Hepatocyte (in vitro differentiated cells): ENCODE data around the gene FGF2. TPM values are rescaled to one million over a fixed set of nuclear protein-coding genes. Genes with fewer than 3 reads are reported as not detected.
A peak's percentile ranks its signal among the peaks of the same experiment; 100 is the strongest.

ENCODE experiments used
- DNase-seq: peaks from one replicate; pipeline ENCODE4 v3.0.0-alpha.2; 2016; ENCODE audit warnings: low spot score
- H2AFZ ChIP-seq: fragments of 200-600 bp; sonication (generic); 2 replicates; pipeline ENCODE4 v1.6.0; 2016; ENCODE audit warnings: antibody characterized with exemption, mild to moderate bottlenecking
- H3K27ac ChIP-seq: fragments of 200-600 bp; sonication (generic); 2 replicates; pipeline ENCODE4 v1.5.1; 2016; ENCODE audit warnings: mild to moderate bottlenecking
- H3K27me3 ChIP-seq: fragments of 200-600 bp; sonication (generic); 2 replicates; pipeline ENCODE4 v1.6.1; 2016
- H3K36me3 ChIP-seq: fragments of 200-600 bp; sonication (generic); replicated peaks from 2 replicates; pipeline ENCODE4 v1.5.1; 2016; ENCODE audit warnings: low read depth; ENCODE audit not compliant: insufficient read depth
- H3K4me1 ChIP-seq: fragments of 200-600 bp; sonication (generic); 2 replicates; pipeline ENCODE4 v1.5.1; 2016; ENCODE audit warnings: mild to moderate bottlenecking, moderate library complexity; ENCODE audit not compliant: insufficient read depth
- H3K4me2 ChIP-seq: fragments of 200-600 bp; sonication (generic); 2 replicates; pipeline ENCODE4 v1.6.0; 2016
- H3K4me3 ChIP-seq: fragments of 200-600 bp; sonication (generic); 2 replicates; pipeline ENCODE4 v1.5.1; 2016; ENCODE audit warnings: mild to moderate bottlenecking
- H3K79me2 ChIP-seq: fragments of 200-600 bp; sonication (generic); 2 replicates; pipeline ENCODE4 v1.6.0; 2017; ENCODE audit warnings: mild to moderate bottlenecking
- H3K9me2 ChIP-seq: fragments of 200-600 bp; sonication (generic); replicated peaks from 2 replicates; pipeline ENCODE4 v1.6.0; 2017; ENCODE audit warnings: mild to moderate bottlenecking; ENCODE audit not compliant: insufficient read depth
- H3K9me3 ChIP-seq: fragments of 200-600 bp; sonication (generic); 2 replicates; pipeline ENCODE4 v1.5.1; 2016; ENCODE audit warnings: low read depth, mild to moderate bottlenecking
- H4K20me1 ChIP-seq: fragments of 200-600 bp; sonication (generic); 2 replicates; pipeline ENCODE4 v1.6.0; 2016; ENCODE audit warnings: mild to moderate bottlenecking; ENCODE audit not compliant: insufficient read depth, poor library complexity, severe bottlenecking
- EZH2 ChIP-seq: fragments of 200-600 bp; sonication (generic); IDR thresholded peaks from 2 replicates; pipeline ENCODE4 v1.6.1; 2016; ENCODE audit warnings: antibody characterized with exemption, mild to moderate bottlenecking, borderline replicate concordance
- EZH2phosphoT487 ChIP-seq: fragments of 200-600 bp; sonication (generic); IDR thresholded peaks from one replicate; pipeline ENCODE4 v1.6.1; 2018; ENCODE audit warnings: antibody characterized with exemption, mild to moderate bottlenecking, low read depth, moderate library complexity; ENCODE audit not compliant: unreplicated experiment, severe bottlenecking
- WGBS: methylation state at CpG from one replicate; pipeline ENCODE4 v1.1.6; 2016; ENCODE audit warnings: low lambda C conversion rate; ENCODE audit errors: missing lambda C conversion rate; 5-methylcytosine and 5-hydroxymethylcytosine counted together
- polyA plus RNA-seq: library from polyadenylated mRNA; unstranded; fragments of >200 nt; fragmentation: Nextera tagmentation; extraction: Ambion mirVana; gene quantifications from 2 replicates; pipeline ENCODE4 v1.2.1, GENCODE V29; 2016
- total RNA-seq: library from RNA; depleted of rRNA; stranded (reverse); fragments of >200 nt; gene quantifications from 2 replicates; pipeline ENCODE4 v1.2.3, GENCODE V29; 2014
- TF ChIP-seq, protein P1 (sequence below): fragments of 200-600 bp; sonication (generic); IDR thresholded peaks from 2 replicates; pipeline ENCODE4 v1.5.1; 2016; ENCODE audit warnings: antibody characterized with exemption, mild to moderate bottlenecking; ENCODE audit not compliant: poor library complexity

FGF2 gene
- total and polyA plus RNA-seq, 2 experiments from 2014 or later: 3.9 to 9.7 TPM

DNA sequence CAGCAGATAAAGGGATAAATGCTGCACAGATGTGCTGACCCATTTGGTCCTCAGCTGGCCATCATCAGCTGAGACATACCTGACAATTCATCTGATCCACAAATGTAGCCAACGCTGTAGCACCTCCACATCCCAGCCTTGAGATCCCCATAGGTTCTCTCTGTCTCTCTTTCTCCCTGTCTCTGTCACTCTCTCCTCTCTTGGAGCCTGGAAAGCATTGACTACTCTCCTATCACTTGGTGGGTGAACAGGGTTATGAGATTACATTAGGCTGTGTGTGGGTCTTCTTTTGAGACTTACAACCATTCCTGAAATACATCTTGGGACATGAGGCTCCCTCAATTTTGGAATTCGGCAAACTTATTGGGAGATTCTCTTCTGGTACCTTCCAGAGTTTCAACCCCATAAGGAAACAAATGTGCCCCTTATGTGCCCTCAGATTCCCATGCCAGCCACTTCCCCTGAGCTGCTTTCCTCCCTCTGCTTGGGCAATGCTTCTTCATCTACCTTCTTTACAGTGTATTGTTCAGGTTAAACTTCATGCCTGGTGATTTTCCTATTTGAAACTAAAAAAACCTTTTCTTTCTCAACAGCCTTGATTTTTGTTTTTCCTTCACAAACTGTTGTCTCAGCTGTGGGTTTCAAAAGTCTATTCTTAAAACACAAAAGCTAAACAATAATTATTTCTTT, 29.1 kb upstream of the FGF2 start:
- no peak for TF ChIP-seq EZH2phosphoT487
- Histone ChIP-seq H3K79me2 (no peaks in the 10 kb centered on the region), H3K4me1 (peaks cover 3% of the 10 kb centered on the region), H3K4me2 (peak overlapping the region; percentile 68), H2AFZ (peak overlapping the region; percentile 60), H3K9me2 (no peaks in the 10 kb centered on the region), H3K27ac (peak overlapping the region; percentile 85), H3K4me3 (no peak overlapping the region), H3K36me3 (no peaks in the 10 kb centered on the region), H3K9me3 (no peaks in the 10 kb centered on the region), H3K27me3 (no peaks in the 10 kb centered on the region), H4K20me1 (no peaks in the 10 kb centered on the region)
- no peak for DNase-seq
- 95% methylated on average over 2 of the region's 2 CpGs for WGBS

- peak overlapping the region; percentile 85 for H3K27ac ChIP-seq
- peak overlapping the region; percentile 68 for H3K4me2 ChIP-seq
- H3K4me3 ChIP-seq: no peak overlapping the region
- WGBS: 42% methylated on average over 5 of the region's 5 CpGs
- H3K27me3 ChIP-seq: no peaks in the 10 kb centered on the region
- H4K20me1 ChIP-seq: no peaks in the 10 kb centered on the region
- peak; percentile 71 for DNase-seq
- peaks cover 3% of the 10 kb centered on the region for H3K4me1 ChIP-seq
- H3K9me2 ChIP-seq: no peaks in the 10 kb centered on the region
- no peaks in the 10 kb centered on the region for H3K79me2 ChIP-seq
- peak overlapping the region; percentile 60 for H2AFZ ChIP-seq
- TF ChIP-seq, protein P1, sequence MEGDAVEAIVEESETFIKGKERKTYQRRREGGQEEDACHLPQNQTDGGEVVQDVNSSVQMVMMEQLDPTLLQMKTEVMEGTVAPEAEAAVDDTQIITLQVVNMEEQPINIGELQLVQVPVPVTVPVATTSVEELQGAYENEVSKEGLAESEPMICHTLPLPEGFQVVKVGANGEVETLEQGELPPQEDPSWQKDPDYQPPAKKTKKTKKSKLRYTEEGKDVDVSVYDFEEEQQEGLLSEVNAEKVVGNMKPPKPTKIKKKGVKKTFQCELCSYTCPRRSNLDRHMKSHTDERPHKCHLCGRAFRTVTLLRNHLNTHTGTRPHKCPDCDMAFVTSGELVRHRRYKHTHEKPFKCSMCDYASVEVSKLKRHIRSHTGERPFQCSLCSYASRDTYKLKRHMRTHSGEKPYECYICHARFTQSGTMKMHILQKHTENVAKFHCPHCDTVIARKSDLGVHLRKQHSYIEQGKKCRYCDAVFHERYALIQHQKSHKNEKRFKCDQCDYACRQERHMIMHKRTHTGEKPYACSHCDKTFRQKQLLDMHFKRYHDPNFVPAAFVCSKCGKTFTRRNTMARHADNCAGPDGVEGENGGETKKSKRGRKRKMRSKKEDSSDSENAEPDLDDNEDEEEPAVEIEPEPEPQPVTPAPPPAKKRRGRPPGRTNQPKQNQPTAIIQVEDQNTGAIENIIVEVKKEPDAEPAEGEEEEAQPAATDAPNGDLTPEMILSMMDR: no peak
- TF ChIP-seq EZH2phosphoT487: no peak
- no peak for TF ChIP-seq EZH2
- H3K9me3 ChIP-seq: no peaks in the 10 kb centered on the region
- no peaks in the 10 kb centered on the region for H3K36me3 ChIP-seq
Measured at GRCh38 chr4:122798101-122798500, 28.5 kb upstream of the FGF2 start.

- H3K79me2 ChIP-seq: no peaks in the 10 kb centered on the region
- H3K9me3 ChIP-seq: no peaks in the 10 kb centered on the region
- H2AFZ ChIP-seq: no peak overlapping the region
- H3K4me1 ChIP-seq: peaks cover 3% of the 10 kb centered on the region
- no peaks in the 10 kb centered on the region for H3K27me3 ChIP-seq
- H3K4me2 ChIP-seq: no peak overlapping the region
- peak overlapping the region; percentile 85 for H3K27ac ChIP-seq
- H4K20me1 ChIP-seq: no peaks in the 10 kb centered on the region
- no peak overlapping the region for H3K4me3 ChIP-seq
- 95% methylated on average over 2 of the region's 2 CpGs for WGBS
- no peaks in the 10 kb centered on the region for H3K36me3 ChIP-seq
- no peaks in the 10 kb centered on the region for H3K9me2 ChIP-seq
- no peak for DNase-seq
- TF ChIP-seq EZH2phosphoT487 (no peak), EZH2 (no peak)
- TF ChIP-seq, protein P1: no peak
Measured at GRCh38 chr4:122798917-122799316, 27.7 kb upstream of the FGF2 start.

DNA sequence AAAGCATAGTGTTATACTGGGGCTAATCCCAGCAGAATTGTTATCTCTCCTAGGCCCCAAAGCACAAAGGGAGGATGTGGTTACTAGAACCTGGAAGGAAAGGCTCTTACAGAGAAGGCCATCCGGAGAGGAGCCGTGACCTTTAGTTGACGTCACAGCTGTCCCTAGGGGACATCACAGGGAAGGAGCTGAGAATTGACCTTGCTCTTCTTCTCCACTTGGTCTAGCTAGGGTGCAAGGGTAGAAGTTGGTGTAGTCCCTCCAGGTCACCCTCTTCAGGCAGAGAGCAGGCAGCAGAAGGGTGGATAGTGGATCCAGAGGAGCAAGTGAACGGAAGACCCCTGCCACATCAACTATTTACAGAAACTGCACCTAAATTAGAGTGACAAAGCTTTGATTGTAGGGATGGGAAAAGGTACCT, 22.8 kb upstream of the FGF2 start:
- Histone ChIP-seq H3K4me3 (no peak overlapping the region), H3K4me1 (no peaks in the 10 kb centered on the region), H4K20me1 (no peaks in the 10 kb centered on the region), H3K4me2 (no peak overlapping the region), H2AFZ (no peak overlapping the region), H3K27me3 (no peaks in the 10 kb centered on the region), H3K9me2 (no peaks in the 10 kb centered on the region), H3K27ac (no peak overlapping the region), H3K36me3 (no peaks in the 10 kb centered on the region), H3K79me2 (no peaks in the 10 kb centered on the region), H3K9me3 (no peaks in the 10 kb centered on the region)
- no peak for DNase-seq
- WGBS: 88% methylated on average over 4 of the region's 4 CpGs
- TF ChIP-seq EZH2phosphoT487: no peak
- TF ChIP-seq, protein P1: no peak
- no peak for TF ChIP-seq EZH2
